ENCODE results near the gene UBL3. TPM values are rescaled to one million over a fixed set of nuclear protein-coding genes. Genes with fewer than 3 reads are reported as not detected.
A peak's percentile ranks its signal among the peaks of the same experiment; 100 is the strongest.

The UBL3 gene
- total and polyA plus RNA-seq, 2 donors from 2014 or later = 18.1 to 34.1 TPM

DNA sequence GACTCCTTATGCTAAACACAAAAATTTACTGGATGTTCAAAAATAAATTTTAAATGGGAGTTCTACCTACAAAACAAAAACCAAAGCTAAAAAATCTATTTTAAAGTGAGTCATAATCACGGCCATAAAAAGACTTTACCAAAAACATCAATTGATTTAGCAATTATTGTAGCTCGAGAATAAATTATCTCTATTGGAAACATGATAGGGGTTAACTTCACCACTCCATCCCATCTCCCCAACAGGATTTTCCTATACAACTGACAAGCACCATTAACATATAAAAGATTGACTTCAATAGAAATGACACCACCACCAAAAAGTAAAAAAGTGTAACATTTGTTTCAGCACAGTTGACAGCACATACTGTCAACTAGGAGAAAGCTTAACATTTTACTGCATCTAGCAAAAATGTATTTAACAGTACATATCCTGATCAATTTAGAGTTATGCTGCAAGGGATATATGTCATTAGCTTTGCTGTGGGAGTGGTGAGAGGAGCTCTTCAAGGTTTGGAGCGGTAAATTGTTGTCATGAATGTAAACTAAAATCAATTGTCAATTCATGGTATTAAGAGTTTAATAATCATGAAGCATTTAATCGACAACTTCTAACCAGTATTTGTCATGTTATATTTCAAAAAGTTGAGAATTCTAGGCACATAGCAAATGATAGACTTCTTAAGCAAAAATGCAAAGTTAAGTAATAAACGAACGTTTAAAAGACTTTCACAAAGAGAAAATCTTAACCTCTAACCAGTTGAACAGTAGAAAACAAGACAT, 3.8 kb downstream of the UBL3 start:
- Histone ChIP-seq H3K27me3 (ENCODE audit: control insufficient read depth, insufficient read depth, low read length) (no peaks in the 10 kb centered on the region), H3K27ac (ENCODE audit: low read depth in 2 of 2, low read length in 2 of 2) (no peak overlapping the region), H3K4me3 (ENCODE audit: low read length in 3 of 3) (peak overlapping the region; percentile 54 to 79 (median 64)), H3K36me3 (ENCODE audit: control insufficient read depth in 2 of 3, insufficient read depth in 3 of 3, low read length in 3 of 3) (no peaks in the 10 kb centered on the region), H3K9ac (ENCODE audit: low read length in 3 of 3) (peak overlapping the region in 2 of 3 donors; percentile 10 to 12), H3K4me1 (ENCODE audit: control insufficient read depth in 2 of 3, insufficient read depth in 2 of 3, low read depth in 1 of 3, low read length in 3 of 3) (peaks cover 0 to 6% (median 0%) of the 10 kb centered on the region in 3 donors), H3K9me3 (ENCODE audit: control insufficient read depth in 2 of 3, insufficient read depth in 1 of 3, low read length in 3 of 3) (no peaks in the 10 kb centered on the region)
- TF ChIP-seq, protein P1, sequence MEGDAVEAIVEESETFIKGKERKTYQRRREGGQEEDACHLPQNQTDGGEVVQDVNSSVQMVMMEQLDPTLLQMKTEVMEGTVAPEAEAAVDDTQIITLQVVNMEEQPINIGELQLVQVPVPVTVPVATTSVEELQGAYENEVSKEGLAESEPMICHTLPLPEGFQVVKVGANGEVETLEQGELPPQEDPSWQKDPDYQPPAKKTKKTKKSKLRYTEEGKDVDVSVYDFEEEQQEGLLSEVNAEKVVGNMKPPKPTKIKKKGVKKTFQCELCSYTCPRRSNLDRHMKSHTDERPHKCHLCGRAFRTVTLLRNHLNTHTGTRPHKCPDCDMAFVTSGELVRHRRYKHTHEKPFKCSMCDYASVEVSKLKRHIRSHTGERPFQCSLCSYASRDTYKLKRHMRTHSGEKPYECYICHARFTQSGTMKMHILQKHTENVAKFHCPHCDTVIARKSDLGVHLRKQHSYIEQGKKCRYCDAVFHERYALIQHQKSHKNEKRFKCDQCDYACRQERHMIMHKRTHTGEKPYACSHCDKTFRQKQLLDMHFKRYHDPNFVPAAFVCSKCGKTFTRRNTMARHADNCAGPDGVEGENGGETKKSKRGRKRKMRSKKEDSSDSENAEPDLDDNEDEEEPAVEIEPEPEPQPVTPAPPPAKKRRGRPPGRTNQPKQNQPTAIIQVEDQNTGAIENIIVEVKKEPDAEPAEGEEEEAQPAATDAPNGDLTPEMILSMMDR (IDR thresholded peaks at IDR 0.05; ENCODE audit: borderline replicate concordance, extremely low read depth, insufficient read depth) = no peak
- FAIRE-seq = no peak
- DNase-seq = no peak
- intact Hi-C loops (cut with DNase I) = no loop called here

DNA sequence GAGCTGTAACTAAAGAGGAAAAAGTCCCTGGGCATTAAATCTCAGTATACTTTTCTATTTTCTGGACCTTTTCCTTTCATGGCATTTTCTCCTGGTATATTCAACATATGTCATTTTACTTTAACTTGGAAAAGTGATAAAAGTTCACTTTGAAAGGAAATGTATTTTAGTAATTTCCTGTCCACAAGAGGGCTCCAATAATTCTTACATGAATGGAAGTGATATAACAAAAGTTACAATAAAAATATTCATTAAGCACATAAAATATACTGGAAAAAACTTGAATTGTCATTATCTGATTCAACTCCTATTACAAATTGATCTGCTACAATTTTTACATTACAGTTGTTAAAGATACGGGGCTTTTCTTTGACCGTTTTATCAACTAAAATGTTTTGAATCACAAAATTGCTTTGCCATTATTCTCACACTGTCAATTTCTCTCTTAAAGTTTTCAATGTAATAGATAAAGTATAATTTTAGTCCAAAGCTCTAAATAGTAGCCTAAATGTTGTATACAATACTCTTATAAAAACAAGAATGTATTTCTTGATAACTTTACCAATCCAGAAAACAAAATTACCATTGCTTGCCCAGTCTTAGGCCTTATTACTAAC, 4.9 kb downstream of the UBL3 start:
- Histone ChIP-seq H3K4me1 (ENCODE audit: control insufficient read depth in 2 of 3, insufficient read depth in 2 of 3, low read depth in 1 of 3, low read length in 3 of 3) (peaks cover 0 to 4% (median 2%) of the 10 kb centered on the region in 3 donors), H3K9ac (ENCODE audit: low read length in 3 of 3) (no peak overlapping the region), H3K36me3 (ENCODE audit: control insufficient read depth in 2 of 3, insufficient read depth in 3 of 3, low read length in 3 of 3) (no peaks in the 10 kb centered on the region), H3K27ac (ENCODE audit: low read depth in 2 of 2, low read length in 2 of 2) (no peak overlapping the region), H3K4me3 (ENCODE audit: low read length in 3 of 3) (no peak overlapping the region), H3K27me3 (ENCODE audit: control insufficient read depth, insufficient read depth, low read length) (no peaks in the 10 kb centered on the region), H3K9me3 (ENCODE audit: control insufficient read depth in 2 of 3, insufficient read depth in 1 of 3, low read length in 3 of 3) (no peaks in the 10 kb centered on the region)
- intact Hi-C loops (cut with DNase I) = no loop called here
- DNase-seq (peak in 1 of 5 donors; percentile 25), FAIRE-seq (peak; percentile 86)
- TF ChIP-seq, protein P1 (IDR thresholded peaks at IDR 0.05; ENCODE audit: borderline replicate concordance, extremely low read depth, insufficient read depth) = peak; percentile 6

DNA sequence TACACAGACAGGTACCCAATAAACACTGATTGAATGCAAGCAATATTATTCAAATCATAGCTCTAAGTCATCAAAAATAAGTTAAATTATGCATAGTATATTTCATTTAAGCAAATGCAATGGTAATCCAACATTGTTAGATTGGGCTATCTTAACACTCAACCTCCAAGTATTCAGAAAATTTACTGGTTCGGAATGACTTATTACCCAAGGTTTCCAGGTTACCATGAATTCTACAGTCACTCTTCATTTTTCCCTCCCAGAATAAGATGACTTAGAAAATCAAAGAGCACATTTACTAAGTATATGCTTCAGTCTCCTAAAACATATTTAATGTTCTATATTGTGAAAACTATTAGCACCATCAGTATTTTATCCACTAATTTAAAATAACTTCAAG, 6.0 kb downstream of the UBL3 start:
- Histone ChIP-seq H3K27me3 (ENCODE audit: control insufficient read depth, insufficient read depth, low read length) (no peaks in the 10 kb centered on the region), H3K27ac (ENCODE audit: low read depth in 2 of 2, low read length in 2 of 2) (no peak overlapping the region), H3K4me1 (ENCODE audit: control insufficient read depth in 2 of 3, insufficient read depth in 2 of 3, low read depth in 1 of 3, low read length in 3 of 3) (peaks cover 0 to 4% (median 2%) of the 10 kb centered on the region in 3 donors), H3K4me3 (ENCODE audit: low read length in 3 of 3) (no peak overlapping the region), H3K9ac (ENCODE audit: low read length in 3 of 3) (no peak overlapping the region), H3K36me3 (ENCODE audit: control insufficient read depth in 2 of 3, insufficient read depth in 3 of 3, low read length in 3 of 3) (no peaks in the 10 kb centered on the region), H3K9me3 (ENCODE audit: control insufficient read depth in 2 of 3, insufficient read depth in 1 of 3, low read length in 3 of 3) (no peaks in the 10 kb centered on the region)
- DNase-seq (no peak), FAIRE-seq (no peak)
- TF ChIP-seq, protein P1 (IDR thresholded peaks at IDR 0.05; ENCODE audit: borderline replicate concordance, extremely low read depth, insufficient read depth) = no peak
- intact Hi-C loops (cut with DNase I) = no loop called here

Measured in kidney (tissue), 14 donors.